B cell (primary cell): Measurements from ENCODE around the gene MCHR1. TPM values are rescaled to one million over a fixed set of nuclear protein-coding genes. Genes with fewer than 3 reads are reported as not detected.

Experiments
- ATAC-seq: fragments of 200-7000 bp; cut with Tn5 transposase; one replicate; pipeline ENCODE4 v1.10.0; 2021; ENCODE audit warnings: low read depth, mild to moderate bottlenecking, moderate number of reproducible peaks, moderate library complexity
- CTCF ChIA-PET: fragments of 350-600 bp; sonication (Branson Sonifier 250); formaldehyde crosslinking; loops from one replicate; lab custom pipeline; 2021; ENCODE audit warnings: antibody characterized with exemption, inconsistent platforms; lab: Charles Lee
- POLR2A ChIA-PET: fragments of 350-600 bp; sonication (Branson Sonifier 250); formaldehyde crosslinking; loops from one replicate; lab custom pipeline; 2021; ENCODE audit warnings: antibody characterized with exemption; lab: Charles Lee
- DNase-seq: peaks from one replicate; pipeline ENCODE4 v3.0.0; 2013
- H2AFZ ChIP-seq: 2 replicates; pipeline ENCODE4 v1.6.1; 2012; ENCODE audit warnings: mild to moderate bottlenecking, low read depth, low read length; ENCODE audit not compliant: insufficient read depth, poor library complexity, severe bottlenecking
- H3K27ac ChIP-seq, 2 donors: 1 replicate in 1 of 2; 2 replicates in 1 of 2; pipeline ENCODE4 v1.5.1; 2012 to 2013; ENCODE audit warnings: low read length in 2 of 2, mild to moderate bottlenecking in 2 of 2, moderate library complexity in 1 of 2
- H3K27me3 ChIP-seq, 4 experiments: fragments of 200-600 bp in 1 of 4; sonication (generic) in 1 of 4; replicated peaks in 1 of 4; 1 replicate in 2 of 4; 2 replicates in 2 of 4; pipeline versions ENCODE4 v1.6.1 to v1.7.0; 2013 to 2016; ENCODE audit warnings: low read length in 3 of 4, mild to moderate bottlenecking in 2 of 4, mixed read lengths in 1 of 4, moderate library complexity in 1 of 4; ENCODE audit not compliant: insufficient read depth in 4 of 4, control insufficient read depth in 3 of 4; ENCODE audit errors: control extremely low read depth in 1 of 4
- H3K36me3 ChIP-seq, 2 experiments: replicated peaks in 1 of 2; 1 replicate in 1 of 2; 2 replicates in 1 of 2; pipeline versions ENCODE4 v1.6.1 to v1.7.1; 2013; ENCODE audit warnings: low read length in 1 of 2; ENCODE audit not compliant: insufficient read depth in 2 of 2, control insufficient read depth in 1 of 2; ENCODE audit errors: control extremely low read depth in 1 of 2, extremely low read depth in 1 of 2
- H3K4me1 ChIP-seq, 2 donors: fragments of 200-600 bp in 1 of 2; sonication (generic) in 1 of 2; 1 replicate in 1 of 2; 2 replicates in 1 of 2; pipeline versions ENCODE4 v1.5.1 to v1.6.1; 2013 to 2017; ENCODE audit warnings: low read length in 2 of 2; ENCODE audit not compliant: control insufficient read depth in 2 of 2, insufficient read depth in 2 of 2
- H3K4me2 ChIP-seq: replicated peaks from 2 replicates; pipeline ENCODE3; 2012; ENCODE audit warnings: mild to moderate bottlenecking, low read depth, low read length; ENCODE audit not compliant: poor library complexity, severe bottlenecking
- H3K4me3 ChIP-seq, 5 experiments: fragments of 200-600 bp in 1 of 5; sonication (generic) in 1 of 5; 1 replicate in 3 of 5; 2 replicates in 2 of 5; pipeline versions ENCODE4 v1.5.1 to v1.7.0; 2011 to 2016; ENCODE audit warnings: low read length in 4 of 5, mild to moderate bottlenecking in 4 of 5, low read depth in 2 of 5, control low read depth in 1 of 5, moderate library complexity in 1 of 5; ENCODE audit not compliant: insufficient read depth in 1 of 5; ENCODE audit errors: control extremely low read depth in 1 of 5, extremely low read depth in 1 of 5
- H3K79me2 ChIP-seq: fragments of 200-600 bp; sonication (generic); one replicate; pipeline ENCODE4 v1.6.0; 2016; ENCODE audit warnings: low read length; ENCODE audit not compliant: control insufficient read depth, insufficient read depth
- H3K9ac ChIP-seq: fragments of 200-600 bp; sonication (generic); 2 replicates; pipeline ENCODE4 v1.6.1; 2017; ENCODE audit warnings: mild to moderate bottlenecking, low read length, moderate library complexity
- H3K9me3 ChIP-seq, 3 donors: one replicate each; pipeline versions ENCODE4 v1.6.1 to v1.7.1; 2013; ENCODE audit warnings: low read length in 2 of 3; ENCODE audit not compliant: control insufficient read depth in 2 of 3, insufficient read depth in 1 of 3; ENCODE audit errors: control extremely low read depth in 1 of 3
- H4K20me1 ChIP-seq: 2 replicates; pipeline ENCODE4 v1.6.0; 2012; ENCODE audit warnings: mild to moderate bottlenecking, low read length; ENCODE audit not compliant: insufficient read depth, control insufficient read depth, poor library complexity, severe bottlenecking
- H3K27ac Mint-ChIP-seq: one replicate; pipeline ENCODE4 v1.8.0; 2021; ENCODE audit warnings: mixed read lengths
- H3K27me3 Mint-ChIP-seq: one replicate; pipeline ENCODE4 v1.8.0; 2021; ENCODE audit warnings: mixed read lengths
- H3K4me1 Mint-ChIP-seq: one replicate; pipeline ENCODE4 v1.8.0; 2021; ENCODE audit warnings: mixed read lengths
- H3K4me3 Mint-ChIP-seq: one replicate; pipeline ENCODE4 v1.8.0; 2021; ENCODE audit warnings: mixed read lengths
- H3K9me3 Mint-ChIP-seq: one replicate; pipeline ENCODE4 v1.8.0; 2022; ENCODE audit warnings: mixed read lengths; ENCODE audit not compliant: insufficient read depth
- CTCF ChIP-seq: fragments of 200-600 bp; IDR thresholded peaks from one replicate; pipeline ENCODE4 v1.8.0; 2022; ENCODE audit warnings: antibody characterized with exemption, mild to moderate bottlenecking
- EZH2 ChIP-seq: IDR thresholded peaks from 2 replicates; pipeline ENCODE4 v1.6.1; 2012; ENCODE audit warnings: borderline replicate concordance, low read depth, mild to moderate bottlenecking, moderate library complexity, low read length; ENCODE audit not compliant: insufficient read depth, poor library complexity, severe bottlenecking
- WGBS: methylation state at CpG from one replicate; pipeline ENCODE4 v1.1.5; 2013; ENCODE audit warnings: missing lambda C conversion rate; ENCODE audit not compliant: insufficient coverage; 5-methylcytosine and 5-hydroxymethylcytosine counted together
- intact Hi-C: fragments of 100-400 bp; cut with micrococcal nuclease; formaldehyde crosslinking; loops from one replicate; pipeline ENCODE4 v1.10.0; 2022
- polyA plus RNA-seq: library from polyadenylated mRNA; depleted of rRNA; stranded (reverse); fragments of >200 nt; gene quantifications from 2 replicates; pipeline ENCODE4 v1.2.3, GENCODE V29; 2012
- total RNA-seq, 2 donors: library from RNA; stranded (reverse); fragments of 120-200 nt in 1 of 2; gene quantifications; 1 replicate in 1 of 2; 2 replicates in 1 of 2; pipeline versions ENCODE4 v1.2.3 to v1.2.4, GENCODE V29; 2013 to 2022

The MCHR1 gene
- total and polyA plus RNA-seq, 2 donors (not counting 1 experiment from before 2014, with no cell fraction given) = not detected

- CTCF ChIA-PET = interaction anchor here (0.8 to 5.0 kb wide), 2 partner anchors 217 to 241 kb away, joined by 3 to 44 read pairs; no protein-coding TSS in a partner anchor
- Histone ChIP-seq H3K36me3 (no peaks in the 10 kb centered on the region), H3K27ac (no peak overlapping the region), H3K4me3 (no peak overlapping the region), H3K9me3 (no peaks in the 10 kb centered on the region), H3K4me1 (peaks cover 4 to 7% of the 10 kb centered on the region in 2 donors), H4K20me1 (no peaks in the 10 kb centered on the region), H3K79me2 (no peaks in the 10 kb centered on the region), H2AFZ (no peak overlapping the region), H3K9ac (no peak overlapping the region), H3K27me3 (peaks cover 0 to 22% (median 10%) of the 10 kb centered on the region in 4 experiments), H3K4me2 (no peak overlapping the region)
- Mint-ChIP-seq H3K9me3 (no peaks in the 10 kb centered on the region), H3K4me1 (peaks cover 10% of the 10 kb centered on the region), H3K27me3 (peaks cover 32% of the 10 kb centered on the region), H3K4me3 (no peak overlapping the region), H3K27ac (no peak overlapping the region)
- POLR2A ChIA-PET = no interaction called here
- 95% methylated on average over 19 of the region's 19 CpGs for WGBS
- TF ChIP-seq CTCF (no peak), EZH2 (no peak)
- intact Hi-C loops = no loop called here
- no peak for DNase-seq
- ATAC-seq = no peak
Observed at GRCh38 chr22:40681451-40681850, 2.2 kb downstream of the MCHR1 start.

- Histone ChIP-seq H4K20me1 (no peaks in the 10 kb centered on the region), H3K9me3 (no peaks in the 10 kb centered on the region), H3K4me1 (peaks cover 0 to 7% of the 10 kb centered on the region in 2 donors), H3K27me3 (peaks cover 0 to 9% (median 3%) of the 10 kb centered on the region in 4 experiments), H3K36me3 (no peaks in the 10 kb centered on the region), H3K27ac (no peak overlapping the region), H3K79me2 (no peaks in the 10 kb centered on the region), H2AFZ (no peak overlapping the region), H3K4me2 (no peak overlapping the region), H3K9ac (no peak overlapping the region), H3K4me3 (no peak overlapping the region)
- no CpG with 5 or more reads among the region's 9 CpGs for WGBS
- TF ChIP-seq CTCF = no peak
- TF ChIP-seq EZH2 = no peak
- Mint-ChIP-seq H3K27ac (no peak overlapping the region), H3K4me3 (no peak overlapping the region), H3K27me3 (peaks cover 26% of the 10 kb centered on the region), H3K9me3 (no peaks in the 10 kb centered on the region), H3K4me1 (peaks cover 8% of the 10 kb centered on the region)
- DNase-seq (no peak), ATAC-seq (no peak)
- ChIA-PET POLR2A (no interaction called here), CTCF (interaction anchor here (1.6 to 5.0 kb wide), 3 partner anchors 75 to 214 kb away, joined by 4 to 44 read pairs (median 33); no protein-coding TSS in a partner anchor)
- intact Hi-C loops = no loop called here
Observed at GRCh38 chr22:40684728-40685127, 5.4 kb downstream of the MCHR1 start.
